H9 (cell line): ENCODE data around the gene GRID1. TPM values are rescaled to one million over a fixed set of nuclear protein-coding genes. Genes with fewer than 3 reads are reported as not detected.

Source experiments
- DNase-seq: peaks from one replicate; pipeline ENCODE4 v3.0.0-alpha.2; 2017
- H2AFZ ChIP-seq: one replicate; pipeline ENCODE4 v1.6.1; 2013; ENCODE audit warnings: mild to moderate bottlenecking, low read length, control low read depth, moderate library complexity
- H2AK5ac ChIP-seq: 2 replicates; pipeline ENCODE4 v1.6.1; 2013; ENCODE audit warnings: low read length, control low read depth, mixed read lengths; ENCODE audit not compliant: insufficient read length
- H2BK120ac ChIP-seq: one replicate; pipeline ENCODE4 v1.6.1; 2013; ENCODE audit warnings: low read depth, mild to moderate bottlenecking, low read length, control low read depth, inconsistent platforms; ENCODE audit not compliant: poor library complexity, severe bottlenecking
- H2BK12ac ChIP-seq: 2 replicates; pipeline ENCODE4 v1.6.1; 2013; ENCODE audit warnings: low read length, control low read depth, mixed read lengths, low read depth; ENCODE audit not compliant: insufficient read length
- H2BK15ac ChIP-seq: 2 replicates; pipeline ENCODE4 v1.6.1; 2013; ENCODE audit warnings: low read depth, low read length, control low read depth
- H2BK20ac ChIP-seq: one replicate; pipeline ENCODE4 v1.6.1; 2013; ENCODE audit warnings: low read depth, mild to moderate bottlenecking, low read length, control low read depth, inconsistent platforms; ENCODE audit not compliant: poor library complexity, severe bottlenecking
- H2BK5ac ChIP-seq: 2 replicates; pipeline ENCODE4 v1.6.1; 2013; ENCODE audit warnings: low read length, control low read depth, mixed read lengths; ENCODE audit not compliant: insufficient read length
- H3K14ac ChIP-seq: 2 replicates; pipeline ENCODE4 v1.6.1; 2013; ENCODE audit warnings: low read length, control low read depth; ENCODE audit not compliant: insufficient read depth
- H3K18ac ChIP-seq: 2 replicates; pipeline ENCODE4 v1.6.1; 2013; ENCODE audit warnings: low read depth, mild to moderate bottlenecking, mixed read lengths, low read length, control low read depth; ENCODE audit not compliant: insufficient read length
- H3K23ac ChIP-seq: 2 replicates; pipeline ENCODE4 v1.6.1; 2013; ENCODE audit warnings: low read length, control low read depth, mixed read lengths, low read depth; ENCODE audit not compliant: insufficient read length
- H3K23me2 ChIP-seq: 2 replicates; pipeline ENCODE4 v1.6.1; 2013; ENCODE audit warnings: low read depth, mild to moderate bottlenecking, mixed read lengths, low read length, control low read depth; ENCODE audit not compliant: insufficient read length, poor library complexity, severe bottlenecking
- H3K27ac ChIP-seq: 2 replicates; pipeline ENCODE4 v1.5.1; 2013; ENCODE audit warnings: low read length, control low read depth, mixed read lengths, low read depth; ENCODE audit not compliant: insufficient read length
- H3K27me3 ChIP-seq: 2 replicates; pipeline ENCODE4 v1.6.1; 2013; ENCODE audit warnings: low read length, control low read depth, inconsistent platforms; ENCODE audit not compliant: insufficient read depth
- H3K4ac ChIP-seq: 2 replicates; pipeline ENCODE4 v1.6.1; 2013; ENCODE audit warnings: low read depth, mild to moderate bottlenecking, control low read depth, inconsistent platforms, low read length, moderate library complexity
- H3K4me1 ChIP-seq: 2 replicates; pipeline ENCODE4 v1.6.1; 2013; ENCODE audit warnings: low read length, control low read depth, inconsistent platforms; ENCODE audit not compliant: insufficient read depth
- H3K4me2 ChIP-seq: 2 replicates; pipeline ENCODE4 v1.6.1; 2013; ENCODE audit warnings: low read length, control low read depth, mixed read lengths; ENCODE audit not compliant: insufficient read length, insufficient read depth
- H3K56ac ChIP-seq: 2 replicates; pipeline ENCODE4 v1.6.1; 2013; ENCODE audit warnings: low read depth, mild to moderate bottlenecking, mixed read lengths, low read length, control low read depth; ENCODE audit not compliant: insufficient read length
- H3K79me1 ChIP-seq: 2 replicates; pipeline ENCODE4 v1.6.1; 2013; ENCODE audit warnings: low read depth, mild to moderate bottlenecking, moderate library complexity, low read length, control low read depth, inconsistent platforms; ENCODE audit not compliant: insufficient read depth, poor library complexity, severe bottlenecking
- H3K79me2 ChIP-seq: 2 replicates; pipeline ENCODE4 v1.6.1; 2013; ENCODE audit warnings: low read length, control low read depth, inconsistent platforms; ENCODE audit not compliant: insufficient read depth
- H3K9ac ChIP-seq: 2 replicates; pipeline ENCODE4 v1.6.1; 2013; ENCODE audit warnings: low read length, control low read depth, mixed read lengths; ENCODE audit not compliant: insufficient read length; ENCODE audit errors: extremely low read depth
- H3K9me3 ChIP-seq: one replicate; pipeline ENCODE4 v1.6.1; 2013; ENCODE audit warnings: low read depth, low read length, inconsistent platforms; ENCODE audit not compliant: control insufficient read depth
- H3T11ph ChIP-seq: one replicate; pipeline ENCODE4 v1.6.1; 2013; ENCODE audit warnings: mild to moderate bottlenecking, low read length, control low read depth, inconsistent platforms
- H4K20me1 ChIP-seq: one replicate; pipeline ENCODE4 v1.6.1; 2013; ENCODE audit not compliant: control insufficient read depth, insufficient read length, insufficient read depth
- H4K5ac ChIP-seq: 2 replicates; pipeline ENCODE4 v1.6.1; 2013; ENCODE audit warnings: low read depth, mild to moderate bottlenecking, mixed read lengths, low read length, control low read depth; ENCODE audit not compliant: insufficient read length
- H4K8ac ChIP-seq: replicated peaks from 2 replicates; pipeline ENCODE4 v1.6.1; 2013; ENCODE audit warnings: low read length, control low read depth, mixed read lengths, low read depth; ENCODE audit not compliant: insufficient read length
- H4K91ac ChIP-seq: 2 replicates; pipeline ENCODE4 v1.6.1; 2013; ENCODE audit warnings: low read depth, mild to moderate bottlenecking, moderate library complexity, mixed read lengths, low read length, control low read depth; ENCODE audit not compliant: insufficient read length
- H3K27ac Mint-ChIP-seq, 3 experiments: 2 replicates in 2 of 3; 3 replicates in 1 of 3; pipeline ENCODE4 v1.8.0; 2020 to 2021; ENCODE audit warnings: mixed read lengths in 3 of 3, mild to moderate bottlenecking in 1 of 3, moderate library complexity in 1 of 3
- H3K27me3 Mint-ChIP-seq: 2 replicates; pipeline ENCODE4 v1.8.0; 2021; ENCODE audit warnings: low read depth, mild to moderate bottlenecking, moderate library complexity, mixed read lengths
- H3K36me3 Mint-ChIP-seq, 3 experiments: 2 replicates in 2 of 3; 3 replicates in 1 of 3; pipeline ENCODE4 v1.8.0; 2020 to 2021; ENCODE audit warnings: low read depth in 3 of 3, mixed read lengths in 3 of 3; ENCODE audit not compliant: insufficient read depth in 1 of 3
- H3K4me1 Mint-ChIP-seq, 2 experiments: 2 replicates each; pipeline ENCODE4 v1.8.0; 2020; ENCODE audit warnings: mixed read lengths in 2 of 2
- H3K4me3 Mint-ChIP-seq, 2 experiments: 2 replicates in 1 of 2; 3 replicates in 1 of 2; pipeline ENCODE4 v1.8.0; 2020 to 2021; ENCODE audit warnings: mild to moderate bottlenecking in 2 of 2, mixed read lengths in 2 of 2, moderate library complexity in 1 of 2
- H3K9me3 Mint-ChIP-seq, 2 experiments: 2 replicates in 1 of 2; 3 replicates in 1 of 2; pipeline ENCODE4 v1.8.0; 2020; ENCODE audit warnings: mild to moderate bottlenecking in 2 of 2, mixed read lengths in 2 of 2, moderate library complexity in 1 of 2
- WGBS: extraction: QIAGEN DNeasy Blood & Tissue Kit; methylation state at CpG from one replicate; pipeline ENCODE4 v1.1.7; 2013; ENCODE audit warnings: missing lambda C conversion rate, low lambda C conversion rate, mixed read lengths; ENCODE audit not compliant: insufficient read length; ENCODE audit errors: extremely low coverage; 5-methylcytosine and 5-hydroxymethylcytosine counted together
- total RNA-seq: library from RNA; stranded (reverse); gene quantifications from 2 replicates; pipeline ENCODE4 v1.2.1, GENCODE V29; 2021
- TF ChIP-seq, protein P1 (sequence below): fragments of 200-600 bp; sonication (generic); conservative IDR thresholded peaks from 3 replicates; pipeline ENCODE4 v1.8.0; 2021; ENCODE audit warnings: antibody characterized with exemption, mild to moderate bottlenecking

GRID1 gene
- total RNA-seq, 1 experiment from 2014 or later, result 0.35 TPM

DNA sequence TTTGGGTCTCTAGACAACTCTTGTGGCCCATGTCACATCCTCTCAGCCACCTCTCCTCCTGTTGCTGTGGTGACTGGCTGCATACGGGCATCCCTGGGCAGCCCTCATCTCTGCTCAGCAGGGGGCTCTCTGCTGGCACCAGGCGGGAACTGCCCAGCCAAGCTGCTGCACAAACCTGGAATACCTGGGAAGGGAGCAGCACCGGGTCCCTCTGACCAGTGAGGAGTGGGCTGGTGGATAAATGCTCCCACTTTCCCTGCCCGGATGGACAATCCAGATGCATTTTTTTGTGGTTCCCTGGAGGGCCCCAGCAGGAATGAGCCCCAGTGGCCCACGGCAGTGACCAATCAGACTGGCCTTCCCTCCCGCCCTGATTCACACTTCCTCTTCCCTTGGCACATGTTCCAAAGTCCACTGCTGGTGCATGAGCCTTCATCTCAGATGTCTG lies 21.9 kb downstream of the GRID1 start:
- H3K79me1 ChIP-seq, result no peaks in the 10 kb centered on the region
- H3K56ac ChIP-seq, result no peak overlapping the region
- no peak overlapping the region for H3K9ac ChIP-seq
- no peak overlapping the region for H3T11ph ChIP-seq
- no peak overlapping the region for H4K5ac ChIP-seq
- TF ChIP-seq, protein P1, sequence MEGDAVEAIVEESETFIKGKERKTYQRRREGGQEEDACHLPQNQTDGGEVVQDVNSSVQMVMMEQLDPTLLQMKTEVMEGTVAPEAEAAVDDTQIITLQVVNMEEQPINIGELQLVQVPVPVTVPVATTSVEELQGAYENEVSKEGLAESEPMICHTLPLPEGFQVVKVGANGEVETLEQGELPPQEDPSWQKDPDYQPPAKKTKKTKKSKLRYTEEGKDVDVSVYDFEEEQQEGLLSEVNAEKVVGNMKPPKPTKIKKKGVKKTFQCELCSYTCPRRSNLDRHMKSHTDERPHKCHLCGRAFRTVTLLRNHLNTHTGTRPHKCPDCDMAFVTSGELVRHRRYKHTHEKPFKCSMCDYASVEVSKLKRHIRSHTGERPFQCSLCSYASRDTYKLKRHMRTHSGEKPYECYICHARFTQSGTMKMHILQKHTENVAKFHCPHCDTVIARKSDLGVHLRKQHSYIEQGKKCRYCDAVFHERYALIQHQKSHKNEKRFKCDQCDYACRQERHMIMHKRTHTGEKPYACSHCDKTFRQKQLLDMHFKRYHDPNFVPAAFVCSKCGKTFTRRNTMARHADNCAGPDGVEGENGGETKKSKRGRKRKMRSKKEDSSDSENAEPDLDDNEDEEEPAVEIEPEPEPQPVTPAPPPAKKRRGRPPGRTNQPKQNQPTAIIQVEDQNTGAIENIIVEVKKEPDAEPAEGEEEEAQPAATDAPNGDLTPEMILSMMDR, result no peak
- H4K20me1 ChIP-seq, result no peaks in the 10 kb centered on the region
- no peak overlapping the region for H2BK120ac ChIP-seq
- no peak overlapping the region for H2AK5ac ChIP-seq
- no peak overlapping the region for H3K23ac ChIP-seq
- Mint-ChIP-seq H3K4me1 (peaks cover 29 to 32% of the 10 kb centered on the region in 2 experiments), H3K27me3 (peaks cover 4% of the 10 kb centered on the region), H3K27ac (no peak overlapping the region), H3K36me3 (no peaks in the 10 kb centered on the region; a peak in 1 of 7 replicates), H3K9me3 (no peaks in the 10 kb centered on the region), H3K4me3 (no peak overlapping the region; a peak in 1 of 5 replicates)
- H3K14ac ChIP-seq, result no peak overlapping the region
- no peak overlapping the region for H3K4me2 ChIP-seq
- H3K9me3 ChIP-seq, result no peaks in the 10 kb centered on the region
- H2BK12ac ChIP-seq, result no peak overlapping the region
- H3K4me1 ChIP-seq, result peaks cover 2% of the 10 kb centered on the region; the same call in 1 of the 2 replicates
- H3K27me3 ChIP-seq, result no peaks in the 10 kb centered on the region
- WGBS, result no CpG with 5 or more reads among the region's 6 CpGs
- no peak overlapping the region for H3K18ac ChIP-seq
- no peaks in the 10 kb centered on the region for H3K79me2 ChIP-seq
- H4K8ac ChIP-seq, result no peak overlapping the region
- no peak overlapping the region for H2AFZ ChIP-seq
- no peak for DNase-seq
- no peak overlapping the region for H4K91ac ChIP-seq
- no peaks in the 10 kb centered on the region for H3K23me2 ChIP-seq
- H2BK5ac ChIP-seq, result no peak overlapping the region
- no peak overlapping the region for H2BK20ac ChIP-seq
- H3K27ac ChIP-seq, result no peak overlapping the region
- H2BK15ac ChIP-seq, result no peak overlapping the region
- H3K4ac ChIP-seq, result no peak overlapping the region
